ENCODE results near the gene ADCY1. TPM values are rescaled to one million over a fixed set of nuclear protein-coding genes. Genes with fewer than 3 reads are reported as not detected.

The ADCY1 gene
- total RNA-seq, 2 experiments from 2014 or later = 0.02 to 0.07 TPM

DNA sequence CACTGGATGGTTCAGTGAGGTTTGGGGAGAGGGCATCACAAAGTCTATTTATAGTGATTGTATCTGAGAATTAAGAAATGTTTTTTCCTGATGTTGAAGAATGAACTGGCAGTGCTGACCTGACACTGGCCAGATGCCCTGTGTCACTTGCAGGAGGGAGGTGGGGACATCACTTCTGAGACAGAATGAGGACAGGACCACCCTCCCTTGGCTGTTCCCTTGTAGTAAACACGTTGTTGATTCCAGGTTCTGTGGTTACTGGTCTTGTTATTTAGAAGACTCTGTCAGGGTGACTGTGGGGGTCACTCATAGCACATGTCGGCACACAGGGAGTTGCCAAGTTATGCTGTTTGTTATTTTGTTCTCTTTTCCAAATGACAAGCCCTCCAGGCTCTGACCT, 126.4 kb downstream of the ADCY1 start:
- TF ChIP-seq, protein P1, sequence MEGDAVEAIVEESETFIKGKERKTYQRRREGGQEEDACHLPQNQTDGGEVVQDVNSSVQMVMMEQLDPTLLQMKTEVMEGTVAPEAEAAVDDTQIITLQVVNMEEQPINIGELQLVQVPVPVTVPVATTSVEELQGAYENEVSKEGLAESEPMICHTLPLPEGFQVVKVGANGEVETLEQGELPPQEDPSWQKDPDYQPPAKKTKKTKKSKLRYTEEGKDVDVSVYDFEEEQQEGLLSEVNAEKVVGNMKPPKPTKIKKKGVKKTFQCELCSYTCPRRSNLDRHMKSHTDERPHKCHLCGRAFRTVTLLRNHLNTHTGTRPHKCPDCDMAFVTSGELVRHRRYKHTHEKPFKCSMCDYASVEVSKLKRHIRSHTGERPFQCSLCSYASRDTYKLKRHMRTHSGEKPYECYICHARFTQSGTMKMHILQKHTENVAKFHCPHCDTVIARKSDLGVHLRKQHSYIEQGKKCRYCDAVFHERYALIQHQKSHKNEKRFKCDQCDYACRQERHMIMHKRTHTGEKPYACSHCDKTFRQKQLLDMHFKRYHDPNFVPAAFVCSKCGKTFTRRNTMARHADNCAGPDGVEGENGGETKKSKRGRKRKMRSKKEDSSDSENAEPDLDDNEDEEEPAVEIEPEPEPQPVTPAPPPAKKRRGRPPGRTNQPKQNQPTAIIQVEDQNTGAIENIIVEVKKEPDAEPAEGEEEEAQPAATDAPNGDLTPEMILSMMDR (IDR thresholded peaks at IDR 0.05) = no peak
- Mint-ChIP-seq H3K4me1 (ENCODE audit: low read depth) (no peaks in the 10 kb centered on the region), H3K27me3 (peaks cover 1% of the 10 kb centered on the region), H3K36me3 (ENCODE audit: low read depth) (no peaks in the 10 kb centered on the region), H3K4me3 (no peak overlapping the region), H3K27ac (no peak overlapping the region), H3K9me3 (no peaks in the 10 kb centered on the region)
- CTCF ChIA-PET = no interaction called here
- DNase-seq = no peak
- ATAC-seq = no peak
- POLR2A ChIA-PET = no interaction called here
- intact Hi-C loops (cut with micrococcal nuclease) = no loop called here

DNA sequence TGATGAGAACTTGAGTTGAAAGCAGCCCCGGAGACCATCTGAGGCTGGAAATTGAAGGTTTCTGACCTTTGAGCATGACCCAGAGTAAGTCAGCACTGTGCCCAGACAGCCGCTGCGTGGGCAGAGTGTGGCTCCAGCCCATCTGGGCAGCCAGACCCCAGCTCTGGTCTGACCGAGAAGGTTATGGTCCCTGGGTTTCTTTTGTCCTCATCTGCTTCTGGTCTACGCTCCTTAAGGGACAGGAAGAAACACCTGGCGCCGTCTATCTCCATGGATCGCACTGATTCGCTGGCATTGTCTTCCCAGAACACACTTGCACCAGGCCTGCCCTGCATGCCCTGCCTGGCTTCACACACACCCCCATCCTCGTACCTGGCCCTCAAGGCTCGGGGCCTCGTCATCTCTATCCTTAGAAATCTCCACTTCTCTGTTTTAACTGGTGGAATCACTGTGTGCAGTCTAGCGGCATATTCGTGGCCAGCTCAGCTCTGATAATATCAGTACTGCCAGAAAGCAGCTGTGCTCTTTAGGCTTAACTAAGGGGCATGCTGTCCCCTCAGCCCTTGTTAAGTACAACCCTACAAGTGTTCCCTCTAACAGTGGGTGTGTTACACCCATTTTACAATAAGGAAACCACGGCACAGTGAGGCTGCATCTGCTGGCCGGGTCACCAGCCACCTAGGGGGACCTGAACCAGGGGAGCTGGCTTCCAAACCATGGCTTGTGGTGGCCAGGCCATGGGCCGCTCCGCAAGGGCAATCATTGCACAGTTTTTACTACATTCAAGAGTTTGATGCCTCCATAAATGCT, 127.7 kb downstream of the ADCY1 start:
- intact Hi-C loops (cut with micrococcal nuclease) = no loop called here
- H3K36me3 Mint-ChIP-seq (ENCODE audit: low read depth) = no peaks in the 10 kb centered on the region
- H3K9me3 Mint-ChIP-seq = no peaks in the 10 kb centered on the region
- no peak overlapping the region for H3K4me3 Mint-ChIP-seq
- CTCF ChIA-PET = no interaction called here
- TF ChIP-seq, protein P1 (IDR thresholded peaks at IDR 0.05) = no peak
- H3K27ac Mint-ChIP-seq = no peak overlapping the region
- DNase-seq = no peak
- H3K4me1 Mint-ChIP-seq (ENCODE audit: low read depth) = no peaks in the 10 kb centered on the region
- peaks cover 1% of the 10 kb centered on the region for H3K27me3 Mint-ChIP-seq
- no peak for ATAC-seq
- POLR2A ChIA-PET = no interaction called here

DNA sequence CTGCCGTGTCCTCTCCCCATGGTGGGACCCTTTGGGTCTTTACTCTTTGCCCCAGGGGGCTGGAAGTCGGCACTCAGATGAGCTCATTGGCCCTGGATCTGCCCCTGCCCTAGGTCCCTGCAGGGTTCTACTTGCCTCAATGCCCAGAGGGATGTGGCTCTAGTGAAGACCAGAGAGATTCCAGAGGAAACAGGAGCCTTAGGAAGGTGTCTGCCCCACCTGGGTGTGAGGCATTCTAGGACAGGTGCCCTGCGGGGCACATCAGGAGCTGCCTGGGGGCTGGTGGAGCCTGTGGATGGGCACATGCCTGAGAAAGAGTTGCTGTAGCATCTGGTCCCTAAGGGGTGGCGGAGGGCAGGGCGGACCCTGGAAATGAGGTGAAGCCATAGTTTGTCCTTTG, 128.6 kb downstream of the ADCY1 start:
- TF ChIP-seq, protein P1 (IDR thresholded peaks at IDR 0.05) = no peak
- no peak overlapping the region for H3K27ac Mint-ChIP-seq
- CTCF ChIA-PET = no interaction called here
- H3K4me1 Mint-ChIP-seq (ENCODE audit: low read depth) = no peaks in the 10 kb centered on the region
- POLR2A ChIA-PET = no interaction called here
- peaks cover 1% of the 10 kb centered on the region for H3K27me3 Mint-ChIP-seq
- ATAC-seq (no peak), DNase-seq (no peak)
- H3K36me3 Mint-ChIP-seq (ENCODE audit: low read depth) = no peaks in the 10 kb centered on the region
- no peaks in the 10 kb centered on the region for H3K9me3 Mint-ChIP-seq
- intact Hi-C loops (cut with micrococcal nuclease) = no loop called here
- no peak overlapping the region for H3K4me3 Mint-ChIP-seq

DNA sequence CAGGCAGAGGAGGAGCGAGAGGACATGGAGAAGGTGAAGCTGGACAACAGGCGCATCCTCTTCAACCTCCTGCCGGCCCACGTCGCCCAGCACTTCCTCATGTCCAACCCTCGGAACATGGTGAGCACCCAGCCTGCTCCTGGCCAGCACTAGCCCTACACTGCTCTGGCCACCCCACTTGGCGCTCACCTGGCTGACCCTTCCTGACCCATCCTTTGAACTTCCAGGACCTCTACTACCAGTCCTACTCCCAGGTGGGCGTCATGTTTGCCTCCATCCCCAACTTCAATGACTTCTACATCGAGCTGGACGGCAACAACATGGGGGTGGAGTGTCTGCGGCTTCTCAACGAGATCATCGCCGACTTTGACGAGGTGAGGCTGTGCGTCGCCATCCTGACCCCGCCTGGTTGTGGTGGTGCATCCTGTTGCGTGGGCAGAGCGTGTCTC, 129.2 kb downstream of the ADCY1 start:
- Mint-ChIP-seq H3K36me3 (ENCODE audit: low read depth) (no peaks in the 10 kb centered on the region), H3K9me3 (no peaks in the 10 kb centered on the region), H3K4me3 (no peak overlapping the region), H3K27me3 (peaks cover 1% of the 10 kb centered on the region), H3K4me1 (ENCODE audit: low read depth) (no peaks in the 10 kb centered on the region), H3K27ac (no peak overlapping the region)
- no peak for DNase-seq
- ChIA-PET POLR2A (no interaction called here), CTCF (no interaction called here)
- TF ChIP-seq, protein P1 (IDR thresholded peaks at IDR 0.05) = no peak
- no peak for ATAC-seq
- intact Hi-C loops (cut with micrococcal nuclease) = no loop called here

DNA sequence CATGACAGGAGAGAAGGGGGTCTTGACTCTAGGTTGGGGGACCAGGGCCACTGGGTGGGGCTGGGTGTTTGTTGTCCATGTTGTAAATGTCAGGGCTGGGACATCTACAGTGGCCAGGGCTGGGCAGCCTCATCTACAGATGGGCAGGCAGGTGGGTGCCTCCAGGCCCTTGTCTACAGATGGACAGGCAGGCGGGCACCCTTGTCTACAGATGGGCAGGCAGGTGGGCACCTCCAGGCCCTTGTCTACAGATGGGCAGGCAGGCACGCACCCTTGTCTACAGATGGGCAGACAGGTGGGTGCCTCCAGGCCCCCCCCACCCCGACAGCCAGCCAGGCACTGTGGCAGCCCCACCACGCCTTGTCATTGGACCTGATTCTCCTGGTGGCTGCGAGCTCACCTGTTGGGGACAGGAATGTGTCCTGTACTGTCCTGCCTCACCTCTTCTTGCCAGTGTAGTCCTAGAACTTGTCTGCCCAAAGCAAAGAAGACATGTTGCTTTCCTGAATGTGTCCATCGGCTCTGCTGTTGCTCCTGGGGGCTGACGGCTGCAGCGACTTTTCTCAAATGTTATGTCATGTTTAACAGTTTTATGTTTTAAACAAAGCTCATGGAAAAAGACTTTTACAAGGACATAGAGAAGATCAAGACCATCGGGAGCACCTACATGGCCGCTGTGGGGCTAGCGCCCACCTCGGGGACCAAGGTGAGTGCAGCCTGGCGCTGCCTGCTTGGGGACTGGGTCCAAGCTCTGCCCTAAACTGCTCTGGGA, 129.9 kb downstream of the ADCY1 start:
- ATAC-seq = no peak

More for the DNA sequence above, 129.9 kb downstream of the ADCY1 start:
- Mint-ChIP-seq H3K36me3 (ENCODE audit: low read depth) (no peaks in the 10 kb centered on the region), H3K4me1 (ENCODE audit: low read depth) (no peaks in the 10 kb centered on the region), H3K27ac (no peak overlapping the region), H3K9me3 (no peaks in the 10 kb centered on the region), H3K27me3 (peaks cover 1% of the 10 kb centered on the region), H3K4me3 (no peak overlapping the region)
- CTCF ChIA-PET = no interaction called here
- intact Hi-C loops (cut with micrococcal nuclease) = no loop called here
- TF ChIP-seq, protein P1 (IDR thresholded peaks at IDR 0.05) = no peak
- DNase-seq = no peak
- POLR2A ChIA-PET = no interaction called here
